Fibroblast of villous mesenchyme (primary cell): ENCODE measurements around the gene ABCD4. TPM values are rescaled to one million over a fixed set of nuclear protein-coding genes. Genes with fewer than 3 reads are reported as not detected.
A peak's percentile ranks its signal among the peaks of the same experiment; 100 is the strongest.
"Not testable (repeated sequence)": the region's sequence is repeated elsewhere in the genome, so short reads cannot be mapped to it uniquely, and the experiment has no call there.

Experiments used
- DNase-seq: peaks from one replicate; pipeline ENCODE4 v3.0.0-alpha.2; 2010; ENCODE audit warnings: low read depth
- H3K4me3 ChIP-seq: 2 replicates; pipeline ENCODE4 v1.5.1; 2011; ENCODE audit warnings: low read depth, mild to moderate bottlenecking, low read length
- CTCF ChIP-seq: IDR thresholded peaks from 2 replicates; pipeline ENCODE4 v1.5.1; 2012; ENCODE audit warnings: low read depth, mild to moderate bottlenecking, low read length; ENCODE audit not compliant: insufficient read depth
- total RNA-seq: library from RNA; depleted of rRNA; stranded (reverse); fragments of >200 nt; gene quantifications from 2 replicates; pipeline ENCODE4 v1.2.3, GENCODE V29; 2012

ABCD4 gene
- total RNA-seq, 1 donor = 25.0 TPM

DNA sequence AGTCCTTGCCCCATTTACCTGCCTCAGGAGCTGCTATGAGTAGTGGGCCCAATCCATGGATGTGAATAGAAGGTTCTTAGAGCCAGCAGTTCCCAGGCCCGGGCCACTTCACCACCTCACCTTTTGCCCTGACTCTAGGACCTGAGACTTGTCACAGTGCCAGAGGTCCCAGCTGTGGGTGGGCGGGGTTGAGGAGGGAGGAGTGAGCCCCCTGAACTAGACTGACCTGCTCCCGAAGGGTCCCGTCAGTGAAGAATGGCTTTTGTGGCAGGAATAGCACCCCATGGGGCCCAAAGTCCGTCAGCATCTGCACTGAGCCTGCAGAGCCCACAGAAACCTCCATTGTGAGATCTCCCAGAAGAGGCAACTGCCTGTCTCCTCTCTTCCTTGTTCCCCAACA, 12.9 kb downstream of the ABCD4 start:
- no peak for TF ChIP-seq CTCF
- no peak overlapping the region for H3K4me3 ChIP-seq
- no peak for DNase-seq

DNA sequence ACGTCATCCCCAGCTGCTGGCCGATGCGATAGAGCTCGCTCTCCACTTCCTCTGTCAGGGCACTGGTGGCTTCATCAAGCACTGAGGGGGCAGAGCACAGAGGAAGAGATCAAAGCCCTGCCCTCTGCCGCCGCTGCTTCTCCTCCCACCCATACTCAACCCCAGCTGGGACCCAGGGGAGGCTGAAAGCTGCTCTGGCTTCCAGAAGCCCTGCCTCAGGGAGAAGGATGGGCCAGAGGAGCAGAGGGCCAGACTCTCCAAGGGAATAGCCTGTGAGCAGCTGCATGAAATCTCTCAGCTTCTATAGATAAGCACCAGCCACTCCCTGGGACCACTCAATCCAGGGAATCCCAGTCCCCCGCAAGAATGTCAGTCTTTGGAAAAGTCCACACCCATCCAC, 16.0 kb downstream of the ABCD4 start:
- H3K4me3 ChIP-seq = no peak overlapping the region
- TF ChIP-seq CTCF = no peak
- DNase-seq = no peak

- DNase-seq = no peak
- no peak for TF ChIP-seq CTCF
- H3K4me3 ChIP-seq = no peak overlapping the region
These were observed 21.7 kb downstream of the ABCD4 start for GRCh38 chr14:74281069-74281468.

- TF ChIP-seq CTCF = no peak
- H3K4me3 ChIP-seq = no peak overlapping the region
- DNase-seq = no peak
These were observed 24.7 kb downstream of the ABCD4 start for GRCh38 chr14:74278080-74278479.

DNA sequence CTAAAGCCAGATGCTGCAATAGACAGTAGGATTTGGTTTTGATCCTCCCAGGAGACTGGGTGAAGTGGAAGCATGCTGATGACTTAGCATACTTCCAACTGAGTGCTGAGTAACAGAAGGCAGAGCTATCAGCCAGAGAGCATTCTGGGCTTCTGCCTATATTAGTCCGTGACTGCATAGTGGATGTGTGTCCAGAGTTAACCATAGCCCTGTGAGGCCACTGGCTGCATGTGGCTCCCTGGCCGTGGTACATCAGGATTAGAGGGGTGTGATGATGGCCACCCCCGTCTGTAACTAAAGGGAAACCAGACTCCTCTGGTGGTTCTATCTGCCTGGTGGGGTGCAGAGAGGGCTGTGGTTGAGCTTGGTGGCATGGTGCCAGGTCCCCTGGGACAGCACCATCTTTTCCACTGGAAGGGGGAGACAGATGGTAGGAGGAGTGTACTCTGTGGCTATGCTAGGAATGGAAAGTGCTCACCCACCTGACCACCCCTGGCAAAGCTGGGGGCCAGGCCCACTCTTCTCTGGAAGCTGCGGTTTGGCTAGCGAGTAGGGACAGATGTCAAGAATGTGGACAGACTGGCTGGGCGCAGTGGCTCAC, 27.4 kb downstream of the ABCD4 start:
- no peak overlapping the region for H3K4me3 ChIP-seq
- TF ChIP-seq CTCF = no peak
- DNase-seq = peak; percentile 65

- DNase-seq = no peak
- no peak overlapping the region for H3K4me3 ChIP-seq
- TF ChIP-seq CTCF = no peak
These were observed 31.4 kb downstream of the ABCD4 start for GRCh38 chr14:74271365-74271764.

- H3K4me3 ChIP-seq = not testable (repeated sequence)
- peak; percentile 65 for DNase-seq
These were observed 32.2 kb downstream of the ABCD4 start for GRCh38 chr14:74270382-74271177.
